Endometrial microvascular endothelial cells (primary cell): ENCODE measurements around the gene DUSP28. TPM values are rescaled to one million over a fixed set of nuclear protein-coding genes. Genes with fewer than 3 reads are reported as not detected.

Source experiments
- in situ Hi-C: cut with HindIII; loops from 2 replicates; pipeline ENCODE4 v1.10.0; 2017; ENCODE audit warnings: low sequenced_read_pairs, low pct_unique_long_range_greater_than_20kb; ENCODE audit errors: inconsistent ontology term
- total RNA-seq: library from RNA; depleted of rRNA; stranded (reverse); fragments of >200 nt; gene quantifications from one replicate; pipeline ENCODE4 v1.2.3, GENCODE V29; 2015; ENCODE audit errors: inconsistent ontology term

DUSP28 gene
- total RNA-seq, 1 donor from 2014 or later = 2.8 TPM

DNA sequence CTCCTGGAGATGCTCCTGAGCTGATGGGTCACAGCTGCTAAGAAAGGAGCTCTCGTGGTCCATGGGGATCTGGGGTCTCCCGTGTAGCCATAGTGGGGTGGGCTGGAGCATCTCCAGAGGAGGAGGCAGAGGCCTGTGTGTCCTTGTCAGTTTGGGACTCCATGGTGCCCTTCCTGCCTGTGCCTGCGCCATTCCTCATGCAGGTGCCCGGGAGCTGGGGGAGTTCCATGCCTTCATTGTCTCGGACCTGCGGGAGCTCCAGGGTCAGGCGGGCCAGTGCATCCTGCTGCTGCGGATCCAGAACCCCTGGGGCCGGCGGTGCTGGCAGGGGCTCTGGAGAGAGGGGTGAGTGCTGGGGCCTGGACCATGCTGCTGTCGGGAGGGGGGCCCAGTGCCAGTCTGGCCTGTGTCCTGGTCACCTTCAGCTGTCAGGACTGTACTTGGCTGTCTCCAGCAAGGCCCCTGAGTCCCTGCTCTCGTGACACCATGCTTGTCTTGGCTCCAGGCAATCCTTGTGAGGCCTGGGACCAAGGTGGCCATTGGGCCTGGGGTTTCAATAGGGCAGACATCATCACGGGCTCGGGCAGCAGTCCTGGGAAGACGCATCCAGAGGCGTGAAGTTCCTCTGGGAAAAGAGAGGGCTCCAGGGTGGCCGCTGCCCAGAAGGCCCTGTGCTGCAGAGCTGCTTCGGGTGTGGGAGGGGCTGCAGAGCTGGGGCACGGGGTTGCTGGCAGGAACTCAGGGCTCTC is 33.7 kb downstream of the DUSP28 start:
- in situ Hi-C loops = no loop called here

DNA sequence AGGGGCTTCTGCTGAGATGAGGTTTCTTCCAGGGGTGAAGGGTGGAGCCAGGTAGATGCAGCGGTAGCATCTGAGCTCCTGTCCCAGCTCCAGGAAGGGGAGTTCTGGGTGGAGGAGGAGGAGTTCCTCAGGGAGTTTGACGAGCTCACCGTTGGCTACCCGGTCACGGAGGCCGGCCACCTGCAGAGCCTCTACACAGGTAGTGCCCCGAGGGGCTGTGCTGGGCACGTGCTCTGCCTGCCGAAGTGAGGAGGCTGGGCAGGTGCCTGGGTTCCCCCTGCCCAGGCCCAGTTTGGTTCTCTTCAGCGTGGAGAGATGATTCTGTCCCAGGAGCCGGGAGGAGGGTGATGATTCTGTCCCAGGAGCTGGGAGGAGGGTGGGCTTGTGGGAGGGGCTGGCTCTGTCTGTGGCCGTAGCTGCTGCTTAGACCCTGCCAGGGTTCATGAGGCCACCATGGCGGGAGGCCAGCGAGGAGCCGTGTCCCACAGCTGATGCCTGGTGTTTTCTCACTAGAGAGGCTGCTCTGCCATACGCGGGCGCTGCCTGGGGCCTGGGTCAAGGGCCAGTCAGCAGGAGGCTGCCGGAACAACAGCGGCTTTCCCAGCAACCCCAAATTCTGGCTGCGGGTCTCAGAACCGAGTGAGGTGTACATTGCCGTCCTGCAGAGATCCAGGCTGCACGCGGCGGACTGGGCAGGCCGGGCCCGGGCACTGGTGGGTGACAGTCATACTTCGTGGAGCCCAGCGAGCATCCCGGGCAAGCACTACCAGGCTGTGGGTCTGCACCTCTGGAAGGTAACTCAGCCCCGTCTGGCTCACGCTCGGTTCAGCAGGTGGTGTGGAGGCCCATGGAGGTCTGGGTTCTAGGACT is 34.6 kb downstream of the DUSP28 start:
- in situ Hi-C loops = no loop called here

DNA sequence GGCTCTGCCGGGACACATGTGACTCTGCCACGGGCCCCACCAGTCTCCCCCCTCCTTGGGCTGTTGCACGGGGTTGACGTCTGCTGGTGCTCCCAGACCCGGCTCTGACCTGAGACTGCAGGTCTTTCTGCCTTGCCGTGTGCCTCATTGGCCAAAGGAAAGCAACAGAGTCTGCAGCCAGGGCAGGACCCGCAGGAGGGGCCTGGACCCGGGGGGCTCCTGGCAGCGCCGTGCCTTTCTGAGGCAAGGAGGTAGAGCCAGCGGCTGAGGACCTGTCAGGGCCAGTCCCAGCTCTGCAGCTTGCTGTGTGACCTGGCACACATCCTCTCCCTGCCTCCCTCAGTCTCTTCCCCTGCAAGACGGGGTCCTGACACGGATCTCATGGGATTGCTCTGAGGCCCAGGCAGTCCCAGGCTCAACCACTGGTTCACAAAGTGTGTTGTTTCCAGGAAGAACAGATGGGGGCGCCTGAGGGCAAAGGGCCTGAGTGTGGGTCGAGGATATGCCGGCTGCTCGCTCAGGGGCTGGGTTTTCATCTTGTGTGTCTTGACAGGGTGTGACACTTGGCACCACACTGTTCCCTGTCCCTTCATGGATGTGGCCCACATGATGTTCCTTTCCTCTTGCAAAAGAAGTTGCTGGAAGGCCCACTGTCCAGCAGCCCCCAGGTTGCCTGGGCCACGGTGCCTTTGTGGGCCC is 35.4 kb downstream of the DUSP28 start:
- in situ Hi-C loops = no loop called here

DNA sequence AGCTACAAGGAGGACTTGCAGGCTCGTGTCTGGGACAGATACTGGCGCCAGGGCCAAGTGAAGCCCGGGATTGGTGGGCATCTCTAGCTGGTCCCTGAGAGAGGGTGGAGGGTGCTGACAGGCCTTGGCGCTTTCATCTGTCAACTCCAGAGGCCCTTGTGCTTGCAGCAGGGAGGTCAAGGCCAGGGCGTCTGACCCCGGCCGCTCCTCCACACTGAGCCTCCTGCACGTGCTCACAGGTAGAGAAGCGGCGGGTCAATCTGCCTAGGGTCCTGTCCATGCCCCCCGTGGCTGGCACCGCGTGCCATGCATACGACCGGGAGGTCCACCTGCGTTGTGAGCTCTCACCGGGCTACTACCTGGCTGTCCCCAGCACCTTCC is 35.9 kb downstream of the DUSP28 start:
- in situ Hi-C loops = no loop called here

DNA sequence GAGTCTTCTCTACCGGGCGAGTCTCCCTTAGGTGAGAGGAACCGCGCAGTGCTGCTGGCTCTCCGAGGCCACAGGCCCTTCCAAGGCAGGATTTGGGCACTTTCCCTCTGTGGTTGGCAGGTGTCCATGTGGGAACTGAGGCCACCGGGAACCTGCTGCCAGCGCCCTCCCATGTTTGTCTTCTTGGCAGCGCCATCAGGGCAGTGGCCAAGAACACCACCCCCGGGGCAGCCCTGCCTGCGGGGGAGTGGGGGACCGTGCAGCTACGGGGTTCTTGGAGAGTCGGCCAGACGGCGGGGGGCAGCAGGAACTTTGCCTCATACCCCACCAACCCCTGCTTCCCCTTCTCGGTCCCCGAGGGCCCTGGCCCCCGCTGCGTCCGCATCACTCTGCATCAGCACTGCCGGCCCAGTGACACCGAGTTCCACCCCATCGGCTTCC is 36.4 kb downstream of the DUSP28 start:
- in situ Hi-C loops = no loop called here

DNA sequence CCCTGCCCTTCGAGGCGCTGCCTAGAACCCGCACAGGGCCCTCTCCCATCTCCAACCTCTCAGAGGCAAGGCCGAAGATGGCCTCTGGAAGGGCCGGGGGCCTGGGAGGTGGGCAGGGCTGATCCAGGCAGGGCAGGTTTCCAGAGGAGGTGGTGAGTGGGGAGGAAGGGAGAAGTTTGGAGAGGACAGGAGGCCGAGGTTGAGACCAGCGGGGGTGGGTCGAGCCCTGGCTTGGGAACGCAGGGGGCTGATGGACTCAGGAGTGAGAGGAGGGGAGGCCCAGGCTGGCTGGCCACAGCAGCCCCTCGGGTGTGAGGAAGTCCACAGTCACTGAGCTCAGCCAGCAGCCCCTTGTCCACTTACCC is 36.9 kb downstream of the DUSP28 start:
- in situ Hi-C loops = no loop called here

DNA sequence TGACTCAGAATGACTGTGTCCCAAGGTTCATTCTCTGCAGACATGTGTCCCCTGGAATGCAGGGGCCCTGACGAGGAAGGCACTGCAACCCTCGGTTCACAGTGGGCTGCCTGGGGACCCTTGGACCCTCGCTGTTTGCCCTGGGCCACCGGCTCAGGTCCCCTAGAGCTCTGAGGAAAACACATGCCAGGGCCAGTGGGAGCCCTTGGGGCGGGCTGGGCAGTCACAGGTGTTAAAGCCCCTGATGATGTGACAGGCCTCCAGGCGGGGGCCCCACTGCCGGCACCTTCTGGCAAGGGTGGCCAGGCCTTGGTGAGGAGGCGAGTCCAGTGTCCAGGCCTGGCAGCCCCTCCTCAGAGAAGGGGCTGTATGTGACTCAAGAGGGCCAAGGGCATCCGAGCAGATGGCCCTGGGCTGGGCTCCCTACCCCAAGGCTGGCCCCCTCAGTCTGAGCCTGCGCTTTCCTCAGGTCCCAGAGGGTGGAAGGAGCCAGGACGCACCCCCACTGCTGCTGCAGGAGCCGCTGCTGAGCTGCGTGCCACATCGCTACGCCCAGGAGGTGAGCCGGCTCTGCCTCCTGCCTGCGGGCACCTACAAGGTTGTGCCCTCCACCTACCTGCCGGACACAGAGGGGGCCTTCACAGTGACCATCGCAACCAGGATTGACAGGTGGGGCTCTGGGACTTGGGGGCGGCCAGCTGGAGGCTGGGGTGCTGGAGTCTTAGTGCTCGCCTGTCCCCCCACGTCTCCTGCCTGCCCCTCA is 37.4 kb downstream of the DUSP28 start:
- in situ Hi-C loops = no loop called here

DNA sequence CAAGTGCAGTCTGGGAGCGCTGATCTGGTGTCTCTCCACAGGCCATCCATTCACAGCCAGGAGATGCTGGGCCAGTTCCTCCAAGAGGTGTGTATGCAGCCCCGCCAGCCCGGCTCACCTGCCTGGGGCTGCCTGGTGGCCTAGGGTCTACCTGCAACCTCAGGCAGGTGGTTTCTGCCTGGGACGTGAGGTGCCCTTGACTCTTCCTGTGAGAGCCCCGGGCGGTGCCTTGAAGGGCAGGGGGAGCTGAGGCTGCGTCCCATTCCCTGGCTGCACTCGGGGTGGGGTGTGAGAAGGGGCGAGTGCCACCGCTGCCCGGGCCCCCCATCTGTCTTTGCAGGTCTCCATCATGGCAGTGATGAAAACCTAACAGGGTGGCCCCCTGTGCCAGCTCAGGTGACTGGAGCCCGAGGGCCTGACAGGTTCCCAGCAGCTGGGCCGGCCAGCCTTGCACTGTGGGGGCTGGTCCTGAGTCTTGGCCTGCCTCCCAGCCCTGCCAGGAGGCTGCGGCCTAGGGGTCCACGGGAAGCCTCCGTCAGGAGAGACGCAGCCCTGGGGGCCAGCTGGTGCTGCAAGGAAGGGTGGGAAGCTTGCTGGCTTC is 38.3 kb downstream of the DUSP28 start:
- in situ Hi-C loops = no loop called here

DNA sequence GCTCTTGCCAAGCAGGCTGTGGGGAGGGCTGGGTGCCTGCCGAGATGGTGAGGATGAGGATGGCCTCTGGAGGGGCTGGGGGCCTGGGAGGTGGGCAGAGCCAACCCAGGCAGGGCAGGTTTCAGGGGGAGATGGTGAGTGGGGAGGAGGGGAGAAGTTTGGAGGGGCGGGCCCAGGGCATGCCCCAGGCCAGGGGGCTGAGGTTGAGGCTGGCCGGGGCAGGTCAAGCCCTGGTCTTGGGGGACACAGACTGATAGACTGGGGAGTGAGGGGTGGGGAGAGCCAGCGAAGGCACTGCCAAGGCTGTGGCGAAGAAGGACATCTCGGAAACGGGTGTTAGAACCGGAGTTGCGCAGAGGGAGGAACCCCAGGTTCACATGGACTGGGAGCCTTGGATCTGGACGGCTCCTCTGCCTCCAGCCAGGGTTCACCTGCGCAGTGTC is 39.0 kb downstream of the DUSP28 start:
- in situ Hi-C loops = no loop called here

DNA sequence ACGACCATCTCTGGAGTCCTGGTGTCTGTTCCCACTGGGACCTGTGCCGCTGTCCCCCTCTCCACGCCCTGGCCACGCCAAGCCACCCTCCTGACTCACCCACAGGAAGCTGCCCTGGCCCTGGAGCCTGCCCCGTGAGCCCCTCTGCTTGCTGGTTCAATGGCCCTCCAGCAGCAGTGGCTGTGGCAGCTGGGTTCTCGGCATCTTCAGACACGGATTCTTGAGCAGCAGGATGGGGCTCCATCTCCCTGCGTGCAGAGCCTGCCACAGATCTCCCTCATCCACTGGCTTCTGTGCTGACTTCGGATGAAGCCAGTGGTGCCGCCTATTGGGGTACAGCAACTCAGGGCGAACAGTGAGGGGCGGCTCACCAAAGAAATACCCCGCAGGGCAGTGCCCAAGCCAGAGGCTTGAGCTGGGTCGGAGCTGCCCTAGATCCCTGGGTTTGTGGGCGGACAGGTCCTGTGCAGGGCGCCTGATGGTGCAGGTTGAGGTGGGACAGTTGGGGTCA is 40.3 kb downstream of the DUSP28 start:
- in situ Hi-C loops = no loop called here

DNA sequence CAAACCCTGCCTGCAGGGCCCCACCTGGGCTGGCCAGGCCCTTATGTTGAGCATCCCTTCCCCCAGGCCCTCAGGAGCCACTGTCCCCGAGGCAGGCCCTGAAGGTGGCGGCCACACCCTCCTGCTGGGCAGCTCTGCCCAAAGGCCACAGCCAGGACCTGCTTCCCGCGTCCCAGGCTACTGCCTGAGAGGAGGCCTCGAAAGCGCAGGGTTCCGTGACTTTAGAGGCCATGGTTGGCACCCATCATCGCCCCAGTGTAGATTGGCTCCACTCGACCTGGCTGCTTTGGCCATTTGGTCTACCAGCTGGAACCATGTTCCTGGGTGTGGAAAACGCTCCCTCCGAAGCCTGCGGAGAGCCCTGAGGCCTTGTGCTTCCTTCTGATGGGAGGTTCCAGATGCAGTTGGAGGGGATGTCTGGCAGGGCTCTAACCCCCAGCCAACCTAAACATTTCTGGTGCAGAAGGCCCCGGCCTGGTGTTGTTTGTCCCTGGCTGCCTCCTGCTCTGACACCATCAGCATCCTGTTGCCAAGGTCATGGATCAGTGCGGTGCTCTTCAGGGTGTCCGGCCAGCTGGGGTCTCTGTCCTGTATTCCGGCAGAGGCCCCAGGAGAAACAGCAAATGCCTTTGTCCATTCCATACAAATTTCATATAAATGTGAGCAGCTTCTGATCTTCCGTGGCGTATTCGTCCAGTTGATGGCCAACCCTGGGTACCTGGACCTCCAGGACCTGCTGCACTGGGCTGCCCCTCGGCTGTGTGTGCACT is 41.1 kb downstream of the DUSP28 start:
- in situ Hi-C loops = no loop called here

DNA sequence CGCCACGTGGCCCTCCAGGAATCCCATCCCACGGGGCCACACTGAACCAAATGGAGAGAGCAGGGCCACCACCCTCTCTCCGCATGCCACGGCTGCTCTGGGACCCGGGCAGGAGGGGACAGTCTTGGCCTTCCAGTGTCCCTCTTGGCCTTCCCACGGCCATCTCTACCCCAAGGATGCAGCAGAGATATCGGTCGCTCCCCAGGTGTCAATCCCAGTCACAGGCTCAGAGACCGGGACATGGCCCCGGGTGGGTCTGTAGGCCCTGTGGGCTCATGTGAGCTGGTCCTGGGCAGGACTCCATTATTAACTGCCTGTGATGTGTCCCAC is 41.6 kb downstream of the DUSP28 start:
- in situ Hi-C loops = no loop called here

DNA sequence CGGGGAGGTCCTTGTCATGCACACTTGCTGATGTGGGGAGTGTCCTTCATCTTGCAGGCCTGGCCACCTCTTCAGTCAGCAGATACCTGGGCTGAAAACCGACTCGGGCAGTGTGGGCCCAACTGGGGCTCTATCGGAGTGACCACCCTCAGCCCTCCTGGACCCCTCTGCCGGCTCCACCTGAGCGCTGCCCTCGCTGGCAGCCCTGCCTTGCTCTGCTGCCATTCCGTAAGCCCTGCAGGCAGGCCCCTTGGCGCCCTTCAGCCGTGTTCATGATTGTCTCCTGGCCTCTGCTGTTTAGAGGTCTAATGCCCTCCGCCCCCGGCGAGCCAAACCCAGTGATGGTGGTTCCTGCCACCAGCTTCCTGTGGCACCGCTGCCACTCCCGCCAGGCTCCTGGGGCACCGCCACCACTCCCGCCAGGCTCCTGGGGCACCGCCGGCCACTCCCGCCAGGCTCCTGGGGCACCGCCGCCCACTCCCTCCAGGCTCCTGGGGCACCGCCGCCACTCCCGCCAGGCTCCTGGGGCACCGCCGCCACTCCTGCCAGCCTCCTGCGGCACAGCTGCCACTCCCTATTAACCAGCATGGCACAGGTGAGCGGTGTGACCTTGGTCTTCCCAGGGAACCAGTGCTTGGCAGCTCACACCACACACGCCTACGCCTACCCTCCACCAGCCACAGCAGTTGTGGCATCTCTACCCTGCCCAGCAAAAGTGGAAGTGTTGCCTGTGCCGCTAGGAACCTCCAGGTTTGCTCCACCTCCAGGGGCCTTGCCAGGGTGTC is 42.3 kb downstream of the DUSP28 start:
- in situ Hi-C loops = no loop called here

DNA sequence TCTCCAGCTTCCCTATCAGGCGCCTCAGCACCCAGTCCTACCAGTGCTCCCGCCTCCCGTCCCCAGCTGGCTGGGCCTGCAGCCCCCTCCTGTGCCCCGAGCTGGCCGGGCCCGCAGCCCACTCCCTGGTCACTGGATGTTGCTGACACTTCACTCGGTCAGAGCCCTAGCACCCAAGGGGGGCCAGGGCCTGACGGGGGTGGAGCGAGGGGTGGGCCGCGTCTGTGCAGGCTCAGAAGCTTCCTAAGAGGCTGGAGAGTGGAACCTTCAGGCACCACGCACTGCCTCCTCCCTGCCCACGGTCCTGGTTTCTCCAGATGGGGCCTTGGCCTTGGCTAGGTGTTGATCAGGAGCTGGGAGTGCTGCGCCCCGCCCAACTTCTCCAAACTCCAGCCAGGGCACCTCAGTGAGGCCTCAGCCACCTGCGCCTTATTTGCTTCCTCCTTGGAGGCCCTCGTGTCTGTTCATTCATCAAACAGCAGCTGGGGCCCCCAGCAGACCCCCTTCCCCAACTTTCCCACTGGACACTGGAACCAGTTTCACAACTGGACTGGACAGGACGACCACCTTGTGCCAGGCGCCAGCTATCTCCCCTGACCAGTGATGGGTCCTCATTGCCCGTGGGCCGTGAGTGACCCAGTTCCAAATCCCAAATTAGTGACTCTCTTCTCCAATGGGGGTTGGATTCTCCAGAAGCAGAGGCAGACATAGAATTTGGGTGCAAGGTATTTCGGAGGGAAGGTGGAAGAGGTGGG is 43.1 kb downstream of the DUSP28 start:
- in situ Hi-C loops = no loop called here

DNA sequence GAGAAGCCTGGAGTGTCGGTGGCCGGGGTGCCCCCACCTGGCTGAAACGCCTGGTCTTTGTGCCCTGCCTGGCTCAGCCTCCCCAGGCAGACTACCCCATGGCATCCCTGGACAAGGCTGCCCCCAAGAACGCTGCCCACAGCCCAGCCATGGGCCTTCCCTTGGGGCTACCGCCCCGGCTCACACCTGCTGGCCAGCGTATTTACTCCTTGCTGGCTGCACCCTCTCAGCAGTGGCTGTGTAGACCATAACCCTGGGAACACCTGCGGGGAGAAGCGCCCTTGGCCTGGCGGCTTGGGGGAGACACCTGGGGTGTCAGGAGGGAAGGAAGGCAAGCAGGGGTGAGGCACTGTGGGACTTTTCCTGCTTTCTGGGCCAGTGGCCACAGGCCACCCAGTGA is 43.7 kb downstream of the DUSP28 start:
- in situ Hi-C loops = no loop called here

DNA sequence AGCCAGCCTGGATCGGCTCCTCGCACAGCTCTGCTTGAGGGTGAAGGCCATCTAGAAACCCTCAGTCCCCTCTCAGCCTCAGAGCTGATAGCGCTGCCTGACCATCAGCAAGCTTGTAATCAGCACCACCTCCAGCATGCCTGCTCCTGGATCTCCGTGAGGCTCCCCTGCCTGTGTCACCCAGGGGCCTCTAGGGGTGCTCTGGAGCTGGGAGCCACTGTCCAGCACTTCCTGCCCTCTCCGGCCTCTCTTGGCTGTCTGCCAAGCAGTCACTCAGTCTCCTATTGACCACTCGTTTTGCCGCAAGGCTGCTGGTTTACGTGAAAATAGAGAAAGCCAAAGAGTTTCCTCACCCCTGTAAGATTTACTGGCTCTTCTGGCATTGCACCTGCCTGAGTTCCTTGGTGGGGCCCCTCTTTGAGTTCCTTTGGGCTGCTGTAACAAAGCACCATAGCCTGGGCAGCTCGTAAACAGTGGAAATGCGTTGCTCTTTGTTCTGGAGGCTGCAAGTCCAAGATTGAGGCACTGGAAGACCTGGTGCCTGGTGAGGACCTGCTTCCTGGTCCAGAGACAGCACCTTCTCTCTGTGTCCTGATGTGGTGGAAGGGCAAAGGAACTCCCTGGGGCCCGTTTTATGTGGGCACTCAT is 44.3 kb downstream of the DUSP28 start:
- in situ Hi-C loops = no loop called here
